ENCODE results near the gene HBG2. TPM values are rescaled to one million over a fixed set of nuclear protein-coding genes. Genes with fewer than 3 reads are reported as not detected.

Gene HBG2
- polyA plus RNA-seq, 4 donors: 1,196 to 3,386 (median 2,205) TPM

DNA sequence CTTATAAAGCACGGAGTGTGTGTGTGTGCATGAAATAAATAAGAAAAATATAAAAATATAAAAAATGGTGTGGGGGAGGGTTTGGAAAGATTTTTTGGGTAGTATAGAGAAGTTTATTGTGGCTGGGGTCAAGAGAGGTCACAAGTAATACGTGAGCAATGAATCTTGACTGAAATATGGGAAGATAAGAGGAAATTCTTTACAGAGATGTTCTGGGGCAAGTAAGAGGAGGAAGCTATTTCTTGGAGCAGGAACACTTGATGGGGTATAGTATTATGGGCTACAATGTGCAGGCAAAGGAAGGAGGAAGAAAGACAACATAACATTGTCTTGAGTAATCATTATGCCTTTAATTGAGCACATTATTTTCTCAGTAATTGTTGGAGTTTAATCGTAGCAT lies 22.4 kb downstream of the HBG2 start:
- no peak for DNase-seq (ENCODE audit: low read depth in 4 of 4, low spot score in 2 of 4)

DNA sequence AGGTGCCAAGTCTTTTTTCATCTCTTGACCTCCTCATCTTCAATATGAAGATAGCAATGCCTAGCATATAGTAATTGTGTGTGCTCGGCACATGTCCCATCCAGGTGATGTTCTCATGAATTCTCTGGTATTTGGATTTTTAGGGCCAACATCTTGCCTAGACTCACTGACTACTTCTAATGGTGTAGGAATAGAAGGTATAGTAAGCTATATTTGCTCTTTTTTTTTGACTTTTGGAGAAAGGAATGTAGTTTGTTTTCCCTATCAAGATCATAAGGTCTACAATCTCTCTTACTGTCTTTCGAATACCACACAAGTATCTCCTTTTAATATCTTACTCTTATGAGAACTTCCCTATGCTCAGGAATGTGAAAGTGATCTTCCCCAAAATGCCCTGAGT lies 23.5 kb downstream of the HBG2 start:
- DNase-seq (ENCODE audit: low read depth in 4 of 4, low spot score in 2 of 4): no peak

DNA sequence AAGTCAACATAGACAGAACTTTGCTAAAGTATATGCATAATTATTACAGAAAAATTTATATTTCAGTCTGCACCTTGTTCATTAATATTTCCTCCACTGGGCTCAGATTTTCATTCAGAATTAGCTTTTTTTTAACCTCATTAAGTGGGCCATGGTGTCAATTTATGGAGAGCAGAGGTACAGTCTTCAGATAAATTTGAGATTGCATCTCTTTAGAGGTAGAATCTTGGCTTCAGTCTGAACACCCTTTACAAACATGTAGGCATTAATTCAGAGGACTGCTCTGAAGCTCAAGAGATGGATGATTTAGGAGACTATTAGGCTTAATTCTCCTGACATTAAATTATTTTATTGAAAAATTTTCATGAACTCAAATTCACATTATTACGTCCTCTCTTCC lies 24.3 kb downstream of the HBG2 start:
- DNase-seq (ENCODE audit: low read depth in 4 of 4, low spot score in 2 of 4): no peak

GRCh38 chr11:5229796-5230195 lies 24.8 kb downstream of the HBG2 start:
- DNase-seq (ENCODE audit: low read depth in 4 of 4, low spot score in 2 of 4): no peak

DNA sequence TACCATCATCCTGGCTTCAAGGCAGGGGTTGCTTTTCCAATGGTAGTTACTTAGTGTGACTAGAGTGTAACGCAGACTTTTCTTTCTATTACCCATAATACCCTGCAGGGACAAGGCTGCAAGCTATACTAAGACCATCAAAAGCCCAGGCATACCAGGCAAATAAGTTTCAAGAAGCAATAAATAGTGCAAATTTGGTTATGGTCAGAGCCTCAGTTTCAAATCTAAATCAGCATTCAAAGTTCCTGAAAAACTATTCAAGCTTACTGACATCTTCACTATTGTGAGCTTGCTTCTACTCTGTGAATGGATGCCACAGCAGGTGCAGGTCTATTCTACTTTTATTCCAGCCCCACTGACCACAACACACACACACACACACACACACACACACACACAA lies 25.2 kb downstream of the HBG2 start:
- no peak for DNase-seq (ENCODE audit: low read depth in 4 of 4, low spot score in 2 of 4)

GRCh38 chr11:5228124-5228523 lies 26.5 kb downstream of the HBG2 start:
- no peak for DNase-seq (ENCODE audit: low read depth in 4 of 4, low spot score in 2 of 4)

- no peak for DNase-seq (ENCODE audit: low read depth in 4 of 4, low spot score in 2 of 4)
Observed at GRCh38 chr11:5227681-5228080, 26.9 kb downstream of the HBG2 start.

- no peak for DNase-seq (ENCODE audit: low read depth in 4 of 4, low spot score in 2 of 4)
Observed at GRCh38 chr11:5226732-5227310, 27.8 kb downstream of the HBG2 start, which contains the start of gene HBB. TSS of gene HBB (minus strand) at chr11:5227071. CDS start at chr11:5227021, 50 bp downstream.

- no peak for DNase-seq (ENCODE audit: low read depth in 4 of 4, low spot score in 2 of 4)
Observed at GRCh38 chr11:5225480-5225871, 29.1 kb downstream of the HBG2 start.

DNA sequence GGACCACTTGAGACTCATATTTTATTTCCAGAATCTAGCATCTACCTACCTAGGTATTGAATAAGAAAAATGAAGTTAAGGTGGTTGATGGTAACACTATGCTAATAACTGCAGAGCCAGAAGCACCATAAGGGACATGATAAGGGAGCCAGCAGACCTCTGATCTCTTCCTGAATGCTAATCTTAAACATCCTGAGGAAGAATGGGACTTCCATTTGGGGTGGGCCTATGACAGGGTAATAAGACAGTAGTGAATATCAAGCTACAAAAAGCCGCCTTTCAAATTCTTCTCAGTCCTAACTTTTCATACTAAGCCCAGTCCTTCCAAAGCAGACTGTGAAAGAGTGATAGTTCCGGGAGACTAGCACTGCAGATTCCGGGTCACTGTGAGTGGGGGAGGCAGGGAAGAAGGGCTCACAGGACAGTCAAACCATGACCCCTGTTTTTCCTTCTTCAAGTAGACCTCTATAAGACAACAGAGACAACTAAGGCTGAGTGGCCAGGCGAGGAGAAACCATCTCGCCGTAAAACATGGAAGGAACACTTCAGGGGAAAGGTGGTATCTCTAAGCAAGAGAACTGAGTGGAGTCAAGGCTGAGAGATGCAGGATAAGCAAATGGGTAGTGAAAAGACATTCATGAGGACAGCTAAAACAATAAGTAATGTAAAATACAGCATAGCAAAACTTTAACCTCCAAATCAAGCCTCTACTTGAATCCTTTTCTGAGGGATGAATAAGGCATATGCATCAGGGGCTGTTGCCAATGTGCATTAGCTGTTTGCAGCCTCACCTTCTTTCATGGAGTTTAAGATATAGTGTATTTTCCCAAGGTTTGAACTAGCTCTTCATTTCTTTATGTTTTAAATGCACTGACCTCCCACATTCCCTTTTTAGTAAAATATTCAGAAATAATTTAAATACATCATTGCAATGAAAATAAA lies 29.8 kb downstream of the HBG2 start:
- DNase-seq (ENCODE audit: low read depth in 4 of 4, low spot score in 2 of 4): no peak

- no peak for DNase-seq (ENCODE audit: low read depth in 4 of 4, low spot score in 2 of 4)
Observed at GRCh38 chr11:5223686-5224085, 30.9 kb downstream of the HBG2 start.

- no peak for DNase-seq (ENCODE audit: low read depth in 4 of 4, low spot score in 2 of 4)
Observed at GRCh38 chr11:5223146-5223545, 31.4 kb downstream of the HBG2 start.

DNA sequence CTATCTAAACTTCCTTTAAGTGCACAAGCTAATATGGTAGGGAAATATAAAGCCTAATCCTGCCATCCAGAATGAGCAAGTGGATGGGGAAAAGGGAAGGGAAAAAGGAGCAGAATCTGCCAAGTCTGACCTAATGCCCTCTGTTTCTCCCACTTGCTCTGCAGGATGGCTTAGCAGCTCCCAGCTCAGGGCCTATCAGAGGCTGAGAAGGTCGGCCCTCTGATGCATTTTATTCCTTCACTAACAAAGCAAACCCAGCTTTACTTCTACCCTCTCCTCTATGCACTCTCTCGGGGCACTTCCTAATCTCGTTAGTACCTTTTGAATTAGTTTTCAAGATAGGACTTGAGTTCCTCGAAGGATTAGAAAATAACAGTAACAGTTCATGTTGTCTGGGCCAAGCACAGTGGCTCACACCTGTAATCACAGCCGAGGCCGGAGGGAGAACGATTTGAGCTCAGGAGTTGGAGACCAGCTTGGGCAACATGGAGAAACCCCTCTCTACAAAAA lies 44.1 kb downstream of the HBG2 start:
- DNase-seq (ENCODE audit: low read depth in 4 of 4, low spot score in 2 of 4): no peak

DNA sequence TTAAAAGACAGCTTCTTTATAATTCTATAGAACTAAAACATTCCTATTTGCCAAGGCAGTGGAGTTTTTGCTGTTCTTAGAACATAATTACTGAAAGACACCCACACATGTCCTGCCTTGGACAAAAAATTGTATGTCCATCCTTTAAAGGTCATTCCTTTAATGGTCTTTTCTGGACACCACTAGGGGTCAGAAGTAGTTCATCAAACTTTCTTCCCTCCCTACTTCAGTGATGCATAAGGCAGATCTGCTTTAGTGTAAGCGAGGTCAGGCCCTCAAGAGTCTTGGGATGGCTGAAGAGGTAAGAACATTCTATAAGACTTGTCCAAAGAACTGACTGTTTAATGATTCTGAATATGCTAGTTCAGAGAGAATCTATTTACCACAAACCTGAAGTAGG lies 49.8 kb downstream of the HBG2 start:
- DNase-seq (ENCODE audit: low read depth in 4 of 4, low spot score in 2 of 4): peak in 3 of 4 donors; percentile 3 to 13 (median 9)

GRCh38 chr11:5203366-5203765 lies 51.2 kb downstream of the HBG2 start:
- no peak for DNase-seq (ENCODE audit: low read depth in 4 of 4, low spot score in 2 of 4)

Other genes starting within 250 kb of the HBG2 start
- gene OR52J3, start 208.3 kb downstream of the HBG2 start, polyA plus RNA-seq (ENCODE audit: insufficient read length in 4 of 4): not detected
- not detected for gene OR52E2, start 195.2 kb downstream of the HBG2 start, polyA plus RNA-seq (ENCODE audit: insufficient read length in 4 of 4)
- not detected for gene OR52E1, start 185.2 kb downstream of the HBG2 start, polyA plus RNA-seq (ENCODE audit: insufficient read length in 4 of 4)
- gene OR52A5, start 116.4 kb downstream of the HBG2 start, polyA plus RNA-seq (ENCODE audit: insufficient read length in 4 of 4): under 1 TPM in 1 of 4 donors, not detected in 3; 0.03 TPM
- gene OR52A1, start 100.0 kb downstream of the HBG2 start, polyA plus RNA-seq (ENCODE audit: insufficient read length in 4 of 4): under 1 TPM in 3 of 4 donors, not detected in 1; 0.02 to 0.08 (median 0.05) TPM
- gene OR51V1, start 54.1 kb downstream of the HBG2 start, polyA plus RNA-seq (ENCODE audit: insufficient read length in 4 of 4): not detected
- gene HBB, start 27.7 kb downstream of the HBG2 start, polyA plus RNA-seq (ENCODE audit: insufficient read length in 4 of 4): 100 to 1,000 TPM in 3 of 4 donors, 10 to 100 TPM in 1; 91.1 to 212 (median 149) TPM
- gene HBD, start 20.3 kb downstream of the HBG2 start, polyA plus RNA-seq (ENCODE audit: insufficient read length in 4 of 4): 1 to 10 TPM; 1.2 to 4.1 (median 2.4) TPM
- gene HBG1, start 4.9 kb downstream of the HBG2 start, polyA plus RNA-seq (ENCODE audit: insufficient read length in 4 of 4): 1 to 10 TPM; 3.5 to 7.1 (median 5.8) TPM
- 1 to 10 TPM; 3.6 to 9.8 (median 7.9) TPM for gene HBE1, start 15.2 kb upstream of the HBG2 start, polyA plus RNA-seq (ENCODE audit: insufficient read length in 4 of 4)
- under 1 TPM in 2 of 4 donors, not detected in 2; 0.33 to 0.59 TPM for gene OR51B4, start 47.2 kb upstream of the HBG2 start, polyA plus RNA-seq (ENCODE audit: insufficient read length in 4 of 4)
- not detected for gene OR51B2, start 69.5 kb upstream of the HBG2 start, polyA plus RNA-seq (ENCODE audit: insufficient read length in 4 of 4)
- under 1 TPM; 0.17 to 0.92 (median 0.72) TPM for gene OR51B5, start 88.7 kb upstream of the HBG2 start, polyA plus RNA-seq (ENCODE audit: insufficient read length in 4 of 4)
- not detected for gene OR51B6, start 96.7 kb upstream of the HBG2 start, polyA plus RNA-seq (ENCODE audit: insufficient read length in 4 of 4)
- gene OR51M1, start 129.0 kb upstream of the HBG2 start, polyA plus RNA-seq (ENCODE audit: insufficient read length in 4 of 4): under 1 TPM in 2 of 4 donors, not detected in 2; 0.05 to 0.13 TPM
- gene OR51Q1, start 167.3 kb upstream of the HBG2 start, polyA plus RNA-seq (ENCODE audit: insufficient read length in 4 of 4): under 1 TPM in 1 of 4 donors, not detected in 3; 0.09 TPM
- not detected for gene OR51I1, start 186.7 kb upstream of the HBG2 start, polyA plus RNA-seq (ENCODE audit: insufficient read length in 4 of 4)
- gene OR51I2, start 194.5 kb upstream of the HBG2 start, polyA plus RNA-seq (ENCODE audit: insufficient read length in 4 of 4): under 1 TPM in 1 of 4 donors, not detected in 3; 0.04 TPM
- gene OR52D1, start 233.9 kb upstream of the HBG2 start, polyA plus RNA-seq (ENCODE audit: insufficient read length in 4 of 4): not detected

Data from left renal cortex interstitium (tissue), 4 donors.